Measurements from ENCODE around the gene TGFB1I1.
A peak's percentile ranks its signal among the peaks of the same experiment; 100 is the strongest.

- TF ChIP-seq E2F6 (IDR thresholded peaks at IDR 0.05; ENCODE audit: borderline replicate concordance, low read depth) (peak; percentile 36; the same call in 1 of the 2 replicates), CTCF (IDR thresholded peaks at IDR 0.05) (no peak), EP300 (IDR thresholded peaks at IDR 0.05) (no peak), KDM1A (IDR thresholded peaks at IDR 0.05; ENCODE audit: low read depth) (no peak), MAX (IDR thresholded peaks at IDR 0.05) (peak; percentile 55; the same call in 1 of the 2 replicates), CHD2 (IDR thresholded peaks at IDR 0.05; ENCODE audit: low read length, partially characterized antibody) (no peak), ATOH8 (CRISPR knock-in tag; IDR thresholded peaks at IDR 0.05; ENCODE audit: low read depth) (no peak), HDAC2 (IDR thresholded peaks at IDR 0.05) (no peak), JUNB (IDR thresholded peaks at IDR 0.05) (no peak), CEBPB (IDR thresholded peaks at IDR 0.05) (no peak), PBX3 (IDR thresholded peaks at IDR 0.05) (no peak), BCL3 (IDR thresholded peaks at IDR 0.05) (no peak)
Observed at GRCh38 chr16:31471875-31472708, at the start of gene TGFB1I1.

Data from A549 (cell line).